ENCODE results near the gene SP7.
"Not testable (repeated sequence)": the region's sequence is repeated elsewhere in the genome, so short reads cannot be mapped to it uniquely, and the experiment has no call there.

Gene SP7

GRCh38 chr12:53313996-53314395 is 22.2 kb downstream of the SP7 start:
- DNase-seq: no peak

- DNase-seq: no peak
These were observed 27.9 kb downstream of the SP7 start for GRCh38 chr12:53308276-53308675.

- no peak for DNase-seq
These were observed 29.3 kb downstream of the SP7 start for GRCh38 chr12:53306826-53307225.

GRCh38 chr12:53302903-53303302 is 33.3 kb downstream of the SP7 start:
- no peak for DNase-seq

- DNase-seq: no peak
These were observed 36.0 kb downstream of the SP7 start for GRCh38 chr12:53300187-53300586.

GRCh38 chr12:53299454-53300180 is 36.5 kb downstream of the SP7 start, which contains the start of gene MYG1:
Gene MYG1, plus strand, starts transcription at chr12:53299695. Its CDS starts 43 bp downstream, at chr12:53299738.
- peak; percentile 88 for DNase-seq

- no peak for DNase-seq
These were observed 37.1 kb downstream of the SP7 start for GRCh38 chr12:53299101-53299453.

- DNase-seq: no peak
These were observed 38.0 kb downstream of the SP7 start for GRCh38 chr12:53298164-53298563.

GRCh38 chr12:53297106-53297505 is 39.0 kb downstream of the SP7 start:
- not testable (repeated sequence) for DNase-seq

GRCh38 chr12:53295891-53296219 is 40.3 kb downstream of the SP7 start:
- DNase-seq: no peak

- peak; percentile 80 for DNase-seq
These were observed 40.9 kb downstream of the SP7 start, which contains the start of gene PFDN5 for GRCh38 chr12:53295070-53295890. Gene PFDN5, plus strand, starts transcription at chr12:53295542. Its CDS starts 26 bp downstream, at chr12:53295568.

GRCh38 chr12:53292426-53292825 is 43.7 kb downstream of the SP7 start:
- DNase-seq: peak; percentile 74

GRCh38 chr12:53290661-53291060 is 45.5 kb downstream of the SP7 start:
- DNase-seq: no peak

GRCh38 chr12:53289891-53290290 is 46.3 kb downstream of the SP7 start:
- no peak for DNase-seq

GRCh38 chr12:53288322-53288721 is 47.8 kb downstream of the SP7 start:
- DNase-seq: no peak

GRCh38 chr12:53287741-53288216 is 48.4 kb downstream of the SP7 start:
- DNase-seq: no peak

- no peak for DNase-seq
These were observed 49.7 kb downstream of the SP7 start for GRCh38 chr12:53286448-53286847.

- DNase-seq: no peak
These were observed 56.2 kb downstream of the SP7 start for GRCh38 chr12:53279888-53280498.

- no peak for DNase-seq
These were observed 56.8 kb downstream of the SP7 start for GRCh38 chr12:53279283-53279869.

GRCh38 chr12:53277981-53278380 is 58.2 kb downstream of the SP7 start:
- no peak for DNase-seq
